Mesenchymal stem cell (in vitro differentiated cells and primary cell): ENCODE results near the gene LRRN4CL.
"Not testable (repeated sequence)": the region's sequence is repeated elsewhere in the genome, so short reads cannot be mapped to it uniquely, and the experiment has no call there.

ENCODE experiments used
- DNase-seq: peaks from one replicate; pipeline ENCODE4 v3.0.0-alpha.2; 2013
- H2AFZ ChIP-seq: one replicate; pipeline ENCODE4 v1.6.1; 2013; ENCODE audit warnings: low read depth, mild to moderate bottlenecking, control low read depth, inconsistent platforms, low read length, moderate library complexity
- H2AK5ac ChIP-seq: 2 replicates; pipeline ENCODE4 v1.6.1; 2013; ENCODE audit warnings: low read length, moderate library complexity, mild to moderate bottlenecking, inconsistent platforms; ENCODE audit not compliant: severe bottlenecking
- H2BK120ac ChIP-seq: one replicate; pipeline ENCODE4 v1.6.1; 2013; ENCODE audit warnings: low read depth, mild to moderate bottlenecking, inconsistent platforms, low read length, moderate library complexity
- H2BK12ac ChIP-seq, 2 experiments: one replicate each; pipeline ENCODE4 v1.6.1; 2013; ENCODE audit warnings: inconsistent platforms in 2 of 2, low read length in 2 of 2, mild to moderate bottlenecking in 2 of 2, moderate library complexity in 2 of 2, control low read depth in 1 of 2
- H2BK15ac ChIP-seq: one replicate; pipeline ENCODE4 v1.6.1; 2013; ENCODE audit warnings: mild to moderate bottlenecking, low read depth, inconsistent platforms; ENCODE audit not compliant: poor library complexity, severe bottlenecking
- H2BK5ac ChIP-seq: 2 replicates; pipeline ENCODE4 v1.6.1; 2013; ENCODE audit warnings: low read depth, mild to moderate bottlenecking, low read length, control low read depth, inconsistent platforms; ENCODE audit not compliant: poor library complexity, severe bottlenecking
- H3K14ac ChIP-seq, 2 experiments: one replicate each; pipeline ENCODE4 v1.6.1; 2013; ENCODE audit warnings: inconsistent platforms in 2 of 2, low read length in 2 of 2, control low read depth in 1 of 2, mild to moderate bottlenecking in 1 of 2, moderate library complexity in 1 of 2
- H3K18ac ChIP-seq, 2 experiments: one replicate each; pipeline ENCODE4 v1.6.1; 2013; ENCODE audit warnings: inconsistent platforms in 2 of 2, low read length in 2 of 2, control low read depth in 1 of 2, low read depth in 1 of 2, mild to moderate bottlenecking in 1 of 2
- H3K23ac ChIP-seq, 2 experiments: one replicate each; pipeline ENCODE4 v1.6.1; 2013; ENCODE audit warnings: inconsistent platforms in 2 of 2, low read length in 2 of 2, mild to moderate bottlenecking in 2 of 2, moderate library complexity in 2 of 2, control low read depth in 1 of 2
- H3K27ac ChIP-seq: 2 replicates; pipeline ENCODE4 v1.5.1; 2013; ENCODE audit warnings: mild to moderate bottlenecking, moderate library complexity, low read length, control low read depth, inconsistent platforms; ENCODE audit not compliant: poor library complexity, severe bottlenecking
- H3K27me3 ChIP-seq, 2 experiments: 2 replicates each; pipeline versions ENCODE4 v1.6.1 to v1.7.0; 2013; ENCODE audit warnings: low read length in 2 of 2, mild to moderate bottlenecking in 2 of 2, moderate library complexity in 2 of 2, control low read depth in 1 of 2, inconsistent platforms in 1 of 2; ENCODE audit not compliant: control insufficient read depth in 1 of 2, insufficient read depth in 1 of 2
- H3K36me3 ChIP-seq, 2 experiments: 2 replicates each; pipeline versions ENCODE4 v1.6.1 to v1.7.0; 2013; ENCODE audit warnings: low read length in 2 of 2, control low read depth in 1 of 2, inconsistent platforms in 1 of 2, low read depth in 1 of 2, mild to moderate bottlenecking in 1 of 2; ENCODE audit not compliant: insufficient read depth in 2 of 2, control insufficient read depth in 1 of 2
- H3K4ac ChIP-seq, 2 experiments: one replicate each; pipeline ENCODE4 v1.6.1; 2013; ENCODE audit warnings: inconsistent platforms in 2 of 2, low read length in 2 of 2, mild to moderate bottlenecking in 2 of 2, moderate library complexity in 2 of 2, control low read depth in 1 of 2, low read depth in 1 of 2
- H3K4me1 ChIP-seq: 2 replicates; pipeline ENCODE4 v1.6.1; 2013; ENCODE audit warnings: low read depth, low read length, control low read depth; ENCODE audit not compliant: control insufficient read depth, insufficient read depth
- H3K4me2 ChIP-seq: 2 replicates; pipeline ENCODE4 v1.6.1; 2013; ENCODE audit warnings: low read length, mild to moderate bottlenecking, inconsistent platforms; ENCODE audit not compliant: poor library complexity, severe bottlenecking
- H3K4me3 ChIP-seq, 2 experiments: 2 replicates each; pipeline versions ENCODE4 v1.5.1 to v1.7.0; 2013; ENCODE audit warnings: low read length in 2 of 2, mild to moderate bottlenecking in 2 of 2, control low read depth in 1 of 2, low read depth in 1 of 2; ENCODE audit not compliant: insufficient read depth in 1 of 2
- H3K79me1 ChIP-seq: replicated peaks from 2 replicates; pipeline ENCODE4 v1.6.1; 2013; ENCODE audit warnings: mild to moderate bottlenecking, control low read depth, low read length, inconsistent platforms; ENCODE audit not compliant: poor library complexity, severe bottlenecking
- H3K9ac ChIP-seq: 2 replicates; pipeline ENCODE4 v1.7.0; 2013; ENCODE audit warnings: mild to moderate bottlenecking, low read length, moderate library complexity
- H3K9me3 ChIP-seq: 2 replicates; pipeline ENCODE4 v1.7.0; 2013; ENCODE audit warnings: mild to moderate bottlenecking, low read length; ENCODE audit not compliant: control insufficient read depth
- H4K8ac ChIP-seq: one replicate; pipeline ENCODE4 v1.6.1; 2013; ENCODE audit warnings: inconsistent platforms, mild to moderate bottlenecking, low read length, moderate library complexity
- H4K91ac ChIP-seq: one replicate; pipeline ENCODE4 v1.6.1; 2013; ENCODE audit warnings: mild to moderate bottlenecking, low read length, inconsistent platforms
- WGBS: methylation state at CpG from one replicate; pipeline ENCODE4 v1.1.7; 2013; ENCODE audit warnings: mixed read lengths; 5-methylcytosine and 5-hydroxymethylcytosine counted together

The LRRN4CL gene

DNA sequence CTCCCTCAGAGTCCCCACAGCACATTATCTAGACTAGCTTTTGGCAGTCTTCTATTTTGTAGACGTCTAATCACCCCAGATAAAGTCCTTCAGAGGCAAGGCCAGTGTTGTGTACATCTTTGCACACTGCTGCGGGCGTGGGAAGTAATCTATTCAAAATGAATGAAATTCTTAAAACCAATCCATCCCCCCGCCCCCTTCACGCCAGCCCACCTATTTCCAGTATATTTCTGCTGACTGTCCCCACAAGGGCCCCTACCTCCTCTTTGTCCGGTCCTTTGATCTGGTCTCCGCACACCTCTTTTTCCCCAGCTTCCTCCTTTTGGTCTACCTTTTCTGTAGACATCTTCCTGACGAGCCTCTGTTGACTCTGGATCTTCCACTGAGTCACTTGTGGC lies 17.5 kb upstream of the LRRN4CL start:
- Histone ChIP-seq H2AK5ac (peak overlapping the region; percentile 6), H3K36me3 (peaks cover 35 to 37% of the 10 kb centered on the region in 2 experiments), H2BK15ac (no peak overlapping the region), H3K9me3 (no peaks in the 10 kb centered on the region), H2BK12ac (no peak overlapping the region), H3K4me3 (peak overlapping the region in 1 of 2 experiments; percentile 91), H3K18ac (peak overlapping the region; percentile 56 to 62), H3K4ac (peak overlapping the region in 1 of 2 experiments; percentile 34), H3K4me1 (peaks cover 33% of the 10 kb centered on the region), H3K27ac (peak overlapping the region; percentile 68), H2BK5ac (no peak overlapping the region), H2BK120ac (no peak overlapping the region), H2AFZ (no peak overlapping the region), H3K23ac (no peak overlapping the region), H3K14ac (peak overlapping the region in 1 of 2 experiments; percentile 5), H4K91ac (no peak overlapping the region), H3K27me3 (no peaks in the 10 kb centered on the region), H3K79me1 (peaks cover 18% of the 10 kb centered on the region), H3K4me2 (peak overlapping the region; percentile 93), H4K8ac (peak overlapping the region; percentile 35), H3K9ac (peak overlapping the region; percentile 79)
- DNase-seq = no peak
- 57% methylated on average over 8 of the region's 8 CpGs for WGBS

DNA sequence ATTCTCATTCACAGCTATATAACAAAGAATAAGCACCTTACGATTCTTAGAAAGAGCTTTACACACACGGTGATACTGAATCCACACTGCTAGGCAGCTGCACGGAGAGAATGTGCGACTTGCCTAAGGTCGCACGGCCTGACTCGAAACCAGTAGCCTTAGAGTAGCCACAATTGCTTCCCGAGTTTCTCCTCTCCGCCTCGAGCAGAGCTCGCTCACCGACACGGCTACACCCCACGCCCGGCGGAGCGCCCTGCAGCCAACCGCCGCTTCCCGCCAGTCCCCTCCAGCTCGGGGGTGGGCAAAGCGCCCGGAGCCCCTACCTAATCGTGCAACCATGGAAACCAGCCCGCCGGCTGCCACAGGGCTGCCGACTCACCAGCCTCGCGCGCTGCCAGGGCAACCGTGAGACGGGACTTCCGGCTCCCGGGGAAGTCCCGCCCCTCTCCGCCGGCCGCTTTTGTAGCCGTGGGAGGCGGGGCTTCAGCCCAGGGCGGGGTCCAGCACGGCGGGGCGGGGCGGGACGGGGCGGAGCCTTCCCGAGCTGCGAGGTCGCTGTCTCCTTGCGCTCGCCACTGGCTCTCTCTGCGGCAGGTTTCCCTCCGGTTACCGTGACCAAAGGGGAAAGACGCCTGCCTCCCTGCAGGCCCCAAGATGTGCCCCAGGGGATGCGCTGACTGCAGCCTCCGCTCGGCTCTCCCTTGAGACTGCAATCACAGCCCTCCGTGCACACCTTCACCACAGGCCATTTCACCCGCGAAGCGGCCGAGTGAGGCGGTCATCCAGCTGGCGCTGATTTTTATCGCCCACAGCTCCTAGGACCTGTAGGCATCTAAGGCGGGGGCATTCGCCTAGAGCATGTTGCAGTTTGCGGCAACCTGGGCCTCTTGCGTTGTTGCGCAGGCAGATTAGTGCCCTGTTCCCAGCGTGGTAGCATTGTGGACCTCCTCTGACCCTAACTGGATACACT lies 16.8 kb upstream of the LRRN4CL start:
- Histone ChIP-seq H3K23ac (peak overlapping the region in 1 of 2 experiments; percentile 2), H3K18ac (peak overlapping the region; percentile 56 to 79), H3K4me1 (peaks cover 33% of the 10 kb centered on the region), H4K91ac (no peak overlapping the region), H3K4me2 (peak overlapping the region; percentile 93), H3K9me3 (no peaks in the 10 kb centered on the region), H2BK5ac (no peak overlapping the region), H3K4me3 (peak overlapping the region; percentile 77 to 91), H3K4ac (peak overlapping the region in 1 of 2 experiments; percentile 34), H2BK120ac (no peak overlapping the region), H2BK15ac (peak overlapping the region; percentile 60), H3K36me3 (peaks cover 36 to 37% of the 10 kb centered on the region in 2 experiments), H3K27me3 (no peaks in the 10 kb centered on the region), H4K8ac (peak overlapping the region; percentile 55), H3K9ac (peak overlapping the region; percentile 98), H3K27ac (peak overlapping the region; percentile 82), H2AFZ (peak overlapping the region; percentile 21), H2AK5ac (peak overlapping the region; percentile 6), H3K79me1 (peaks cover 18% of the 10 kb centered on the region), H3K14ac (peak overlapping the region in 1 of 2 experiments; percentile 5), H2BK12ac (no peak overlapping the region)
- WGBS = 4% methylated on average over 73 of the region's 73 CpGs
- peak; percentile 95 for DNase-seq

DNA sequence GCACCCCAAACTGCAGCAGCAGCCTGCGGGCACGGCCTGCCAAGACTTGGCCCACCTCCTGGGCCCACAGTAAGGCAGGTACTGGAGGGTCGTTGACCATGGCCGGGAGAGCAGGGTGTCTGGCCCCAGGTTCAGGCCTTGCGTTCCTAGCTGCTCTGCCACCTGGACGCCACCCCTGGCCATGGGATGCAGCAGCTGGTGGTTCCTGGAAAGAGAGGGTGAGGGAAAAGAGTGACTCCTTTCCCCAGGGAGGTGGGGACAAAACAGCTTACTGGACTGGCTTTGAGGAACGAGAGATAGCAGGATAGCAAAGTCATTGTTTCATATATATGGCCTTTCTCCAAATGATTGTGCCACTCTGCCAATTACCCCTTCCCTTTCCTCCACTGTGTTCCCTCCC lies 16.1 kb upstream of the LRRN4CL start:
- Histone ChIP-seq H2AFZ (no peak overlapping the region), H3K9me3 (no peaks in the 10 kb centered on the region), H3K4me1 (peaks cover 33% of the 10 kb centered on the region), H3K4me2 (peak overlapping the region; percentile 68), H3K79me1 (peaks cover 18% of the 10 kb centered on the region), H2AK5ac (no peak overlapping the region), H2BK15ac (no peak overlapping the region), H4K8ac (no peak overlapping the region), H3K4ac (no peak overlapping the region), H4K91ac (peak overlapping the region; percentile 81), H3K27ac (peak overlapping the region; percentile 82), H3K14ac (peak overlapping the region in 1 of 2 experiments; percentile 8), H3K18ac (peak overlapping the region in 1 of 2 experiments; percentile 19), H3K23ac (peak overlapping the region in 1 of 2 experiments; percentile 63), H2BK5ac (no peak overlapping the region), H3K27me3 (no peaks in the 10 kb centered on the region), H3K4me3 (peak overlapping the region in 1 of 2 experiments; percentile 91), H3K36me3 (peaks cover 35 to 36% of the 10 kb centered on the region in 2 experiments), H2BK12ac (peak overlapping the region in 1 of 2 experiments; percentile 1), H3K9ac (peak overlapping the region; percentile 98), H2BK120ac (no peak overlapping the region)
- WGBS = 78% methylated on average over 7 of the region's 7 CpGs
- DNase-seq = no peak

DNA sequence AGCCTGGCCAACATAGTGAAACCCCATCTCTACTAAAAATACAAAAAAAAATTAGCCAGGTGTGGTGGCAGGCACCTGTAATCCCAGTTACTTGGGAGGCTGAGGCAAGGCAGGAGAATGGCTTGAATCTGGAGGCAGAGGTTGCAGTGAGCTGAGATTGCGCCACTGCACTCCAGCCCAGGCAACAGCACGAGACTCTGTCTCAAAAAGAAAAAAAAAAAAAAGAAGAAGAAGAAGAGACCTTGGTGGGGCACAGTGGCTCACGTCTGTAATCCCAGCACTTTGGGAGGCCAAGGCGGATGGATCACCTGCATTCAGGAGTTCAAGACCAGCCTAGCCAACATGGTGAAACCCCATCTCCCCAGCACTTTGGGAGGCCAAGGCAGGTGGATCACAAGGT lies 14.6 kb upstream of the LRRN4CL start:
- not testable (repeated sequence) for H2AFZ ChIP-seq, H2BK15ac ChIP-seq, H3K4ac ChIP-seq, H3K14ac ChIP-seq, H4K8ac ChIP-seq, H4K91ac ChIP-seq, H2BK120ac ChIP-seq, H3K18ac ChIP-seq, DNase-seq, H2BK12ac ChIP-seq, H3K27ac ChIP-seq, H3K9ac ChIP-seq, H3K4me3 ChIP-seq, H3K4me2 ChIP-seq, H3K23ac ChIP-seq, H3K9me3 ChIP-seq, H2BK5ac ChIP-seq, H2AK5ac ChIP-seq, H3K27me3 ChIP-seq
- Histone ChIP-seq H3K79me1 (peaks cover 20% of the 10 kb centered on the region), H3K4me1 (peaks cover 25% of the 10 kb centered on the region), H3K36me3 (peaks cover 32 to 34% of the 10 kb centered on the region in 2 experiments)
- 100% methylated on average over 3 of the region's 4 CpGs for WGBS
